Activated CD4-positive, alpha-beta T cell treated with anti-CD3 and anti-CD28 coated beads for 4 hours (primary cell): ENCODE measurements around the gene GPX4.

Source experiments
- DNase-seq, 2 donors: peaks; one replicate each; pipeline ENCODE4 v3.0.0-alpha.2; 2020

GPX4 gene

DNA sequence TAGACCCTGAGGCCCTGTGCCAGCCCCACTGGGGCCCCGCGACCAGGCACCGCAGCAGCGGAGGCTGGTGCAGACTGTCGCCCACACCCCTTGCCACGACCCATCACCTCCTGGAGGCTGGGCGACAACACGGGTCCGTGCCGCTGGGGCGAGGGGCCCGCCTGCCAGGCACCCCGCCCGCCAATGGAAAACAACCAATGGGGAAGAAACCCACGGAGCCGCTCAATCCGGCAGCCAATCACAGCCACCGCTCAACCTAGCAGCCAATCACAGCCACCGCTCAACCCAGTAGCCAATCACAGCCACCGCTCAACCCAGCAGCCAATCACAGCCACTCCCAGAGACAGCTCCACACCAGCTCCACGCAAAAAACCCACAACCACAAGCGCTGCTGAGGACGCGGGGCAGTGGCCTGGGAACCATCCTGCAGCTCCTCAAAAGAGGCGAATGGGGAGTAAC lies 29.7 kb downstream of the GPX4 start:
- DNase-seq, result peak; percentile 78 to 85

DNA sequence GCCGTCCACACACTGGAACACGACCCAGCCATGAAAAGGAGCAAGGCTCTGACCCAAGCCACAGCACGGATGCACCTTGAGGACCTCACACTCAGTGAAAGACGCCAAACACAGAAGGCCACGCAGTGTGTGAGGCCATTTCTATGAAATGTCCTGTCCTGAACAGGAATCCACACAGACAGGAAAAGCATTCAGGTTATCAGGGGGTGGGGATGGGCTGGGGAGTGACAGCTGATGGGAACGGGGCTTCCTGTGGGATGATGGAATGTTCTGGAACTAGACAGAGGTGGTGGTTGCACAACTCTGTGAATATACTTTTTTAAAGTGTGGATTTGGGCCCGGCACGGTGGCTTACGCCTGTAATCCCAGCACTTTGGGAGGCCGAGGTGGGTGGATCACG lies 30.6 kb downstream of the GPX4 start:
- DNase-seq, result no peak

DNA sequence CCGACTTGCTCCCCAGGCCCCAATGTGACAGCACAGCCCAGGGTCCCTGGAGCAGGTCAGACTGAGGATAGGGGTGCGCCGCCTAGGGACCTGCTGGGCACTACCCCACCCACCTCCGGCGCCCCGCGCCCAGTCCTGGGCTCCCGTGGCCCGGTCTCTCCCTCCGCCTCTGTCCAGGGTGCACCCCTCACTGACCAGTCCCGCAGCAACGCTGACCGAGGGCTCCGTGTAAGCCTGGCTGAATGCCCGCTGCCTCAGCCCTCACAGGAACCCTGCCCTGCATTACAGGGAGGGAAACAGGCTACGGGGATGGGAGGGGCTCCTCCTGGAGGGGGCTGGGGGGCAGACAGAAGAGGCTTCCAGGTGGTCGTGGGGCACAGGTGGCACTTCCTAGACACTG lies 31.7 kb downstream of the GPX4 start:
- no peak for DNase-seq

- DNase-seq, result no peak
Measured at GRCh38 chr19:1136201-1136600, 32.4 kb downstream of the GPX4 start.

DNA sequence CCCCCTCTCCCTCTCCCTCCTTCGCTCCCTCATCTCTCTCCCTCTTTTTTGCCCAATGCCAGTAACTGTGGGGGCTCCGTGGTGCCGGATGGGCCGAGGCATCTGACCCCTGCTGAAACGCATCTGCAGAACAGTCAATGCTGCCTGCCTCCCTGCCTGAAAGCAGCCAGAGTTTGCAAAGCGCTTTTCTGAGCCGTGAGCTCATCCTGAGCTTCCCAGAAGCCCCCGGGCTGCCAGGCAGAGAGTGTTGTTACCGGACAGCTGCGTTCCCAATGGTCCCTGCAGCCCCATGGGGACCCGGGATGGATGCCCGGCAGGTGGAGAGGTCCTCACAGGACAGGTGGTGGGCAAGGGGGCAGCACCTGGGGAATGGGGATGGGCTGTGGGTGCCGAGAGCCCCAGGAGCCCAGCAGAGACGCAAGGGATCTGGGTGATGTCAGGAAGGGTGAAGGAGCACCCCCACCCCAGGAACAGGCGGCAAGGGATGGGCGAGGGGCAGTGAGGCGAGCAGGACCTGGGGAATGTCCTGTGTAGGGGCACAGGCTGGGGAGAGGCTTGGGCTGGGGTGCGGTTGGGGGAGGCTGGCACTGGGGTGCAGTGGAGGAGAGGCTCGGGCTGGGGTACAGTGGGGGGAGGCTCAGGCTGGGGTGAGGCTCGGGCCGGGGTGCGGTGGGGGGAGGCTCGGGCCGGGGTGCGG lies 33.0 kb downstream of the GPX4 start:
- DNase-seq, result no peak

GRCh38 chr19:1138121-1138520 lies 34.3 kb downstream of the GPX4 start:
- no peak for DNase-seq

GRCh38 chr19:1139126-1139525 lies 35.3 kb downstream of the GPX4 start:
- no peak for DNase-seq

- DNase-seq, result no peak
Measured at GRCh38 chr19:1140272-1141027, 36.7 kb downstream of the GPX4 start.

GRCh38 chr19:1141944-1142343 lies 38.1 kb downstream of the GPX4 start:
- DNase-seq, result no peak

GRCh38 chr19:1143828-1144399 lies 40.1 kb downstream of the GPX4 start:
- DNase-seq, result no peak

- no peak for DNase-seq
Measured at GRCh38 chr19:1144741-1145140, 40.9 kb downstream of the GPX4 start.

DNA sequence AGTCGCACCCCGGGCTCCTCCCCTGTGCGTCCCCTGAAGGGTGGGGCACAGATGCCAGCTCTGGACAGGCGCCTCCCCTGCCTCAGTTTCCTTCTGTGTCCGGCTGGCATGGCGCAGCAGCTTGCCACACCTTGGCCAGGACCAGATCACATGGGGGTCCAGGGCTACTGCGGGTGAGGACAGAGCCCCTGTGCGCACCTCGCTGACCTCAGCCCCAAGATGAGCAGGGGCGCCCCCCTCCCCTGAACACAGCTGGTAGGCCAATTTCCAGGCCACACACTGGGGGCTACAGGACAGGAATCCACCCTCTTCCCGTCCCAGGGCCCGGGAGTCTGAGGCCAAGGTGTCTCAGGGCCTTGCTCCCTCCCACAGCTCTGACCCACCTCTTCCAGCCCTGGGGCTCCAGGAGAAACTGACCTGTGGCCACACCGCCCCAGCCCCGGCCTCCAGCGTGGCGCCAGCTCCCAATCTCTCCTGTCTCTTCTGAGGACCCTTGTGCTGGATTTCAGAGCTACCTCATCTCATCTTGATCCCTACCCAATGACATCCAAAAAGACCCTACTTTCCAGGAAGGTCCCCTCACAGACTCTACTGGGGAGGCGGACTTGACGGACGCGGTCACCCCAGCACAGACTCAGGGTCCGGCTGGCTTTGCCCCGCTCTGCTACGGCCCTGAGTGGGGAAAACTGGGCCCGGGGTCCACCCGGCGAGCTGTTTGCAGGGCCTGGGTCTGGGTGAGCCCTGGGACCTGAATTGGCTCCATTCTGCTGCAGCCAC lies 42.0 kb downstream of the GPX4 start:
- no peak for DNase-seq

DNA sequence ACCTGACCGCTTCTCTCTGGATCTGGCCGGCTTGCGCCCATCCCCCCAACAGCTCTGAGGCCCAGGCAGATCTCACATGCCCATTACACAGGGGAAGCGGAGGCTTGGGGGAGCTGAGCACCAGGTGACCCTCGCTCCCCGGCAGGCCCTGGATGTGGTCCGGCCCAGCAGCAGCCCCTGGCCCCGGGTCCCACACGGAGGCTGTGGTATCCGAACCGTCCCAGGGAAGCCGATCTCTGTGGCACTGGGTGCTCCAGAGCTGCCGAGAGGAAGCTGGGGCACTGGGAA lies 42.6 kb downstream of the GPX4 start:
- DNase-seq, result no peak

DNA sequence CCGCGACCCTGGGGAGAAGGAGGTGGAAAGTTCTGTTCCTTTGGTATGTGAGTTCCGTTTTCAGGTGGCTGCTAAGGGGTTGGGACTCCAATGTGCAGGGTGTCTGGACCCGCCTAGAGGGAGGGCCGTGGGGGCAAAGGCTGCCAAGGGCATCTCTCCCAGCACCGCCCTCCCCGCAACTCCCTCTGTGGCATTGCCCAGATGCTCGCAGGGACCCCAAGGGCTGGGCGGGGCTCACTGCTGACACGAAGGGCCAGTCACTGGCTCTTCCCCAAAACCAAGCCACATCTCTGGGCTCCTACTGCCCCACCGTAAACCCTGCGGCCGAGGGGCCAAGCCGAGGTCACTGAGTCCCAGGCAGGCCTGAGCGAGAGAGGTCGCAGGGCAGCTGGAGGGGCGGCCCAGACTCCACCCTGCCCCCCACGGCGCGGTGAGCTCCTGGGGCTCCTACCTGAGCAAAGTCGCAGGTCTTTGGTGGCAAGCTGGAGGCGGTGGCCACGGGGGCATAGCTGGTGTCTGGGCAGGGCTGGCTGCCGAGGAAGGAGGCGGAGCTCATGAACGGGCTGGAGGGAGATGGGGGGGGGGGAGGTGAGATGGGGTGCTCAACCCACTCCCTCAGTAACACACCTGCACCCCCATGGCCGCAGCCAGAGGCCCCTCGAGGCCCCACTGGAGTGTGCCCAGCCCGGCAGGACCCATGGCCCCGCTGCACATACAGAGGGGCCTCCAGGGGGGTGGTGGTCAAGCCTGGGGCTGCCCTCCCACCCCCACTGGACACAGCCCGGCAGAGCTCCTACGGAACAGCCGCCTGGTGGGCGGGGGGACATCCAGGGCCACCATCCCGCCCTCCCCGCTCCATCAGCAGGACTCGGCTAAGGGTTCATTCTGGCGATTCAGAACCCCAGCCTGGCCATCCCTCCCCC lies 43.3 kb downstream of the GPX4 start:
- no peak for DNase-seq

DNA sequence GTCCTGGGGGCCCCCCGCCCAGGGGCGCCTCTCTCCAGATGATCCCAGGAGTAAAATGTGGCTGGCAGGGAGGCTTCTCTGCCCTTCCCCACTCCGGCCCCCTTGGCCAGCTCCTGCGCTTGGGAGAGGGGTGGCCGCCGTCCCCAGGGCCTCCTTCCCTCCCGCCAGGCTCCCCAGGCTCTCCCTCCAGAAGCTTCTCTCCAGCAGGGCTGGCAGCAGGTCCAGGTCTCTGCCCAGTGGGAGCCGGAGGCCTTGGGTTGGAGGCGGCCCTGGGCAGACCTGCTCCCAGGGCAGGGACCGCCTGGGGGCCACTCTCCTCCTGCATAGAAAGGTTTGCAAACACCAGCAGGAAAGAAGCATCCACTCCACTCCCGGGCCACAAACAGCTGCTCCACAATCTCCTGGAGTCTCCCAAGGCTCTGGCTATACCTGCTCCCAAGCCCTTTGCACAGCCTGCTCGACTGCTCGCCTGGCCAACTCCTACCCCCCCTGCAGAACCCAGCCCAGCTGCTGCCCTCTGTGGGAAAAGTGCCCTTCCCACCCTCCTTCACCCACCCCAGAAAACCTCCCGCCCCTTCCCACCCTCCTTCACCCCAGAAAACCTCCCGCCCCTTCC lies 44.2 kb downstream of the GPX4 start:
- no peak for DNase-seq

DNA sequence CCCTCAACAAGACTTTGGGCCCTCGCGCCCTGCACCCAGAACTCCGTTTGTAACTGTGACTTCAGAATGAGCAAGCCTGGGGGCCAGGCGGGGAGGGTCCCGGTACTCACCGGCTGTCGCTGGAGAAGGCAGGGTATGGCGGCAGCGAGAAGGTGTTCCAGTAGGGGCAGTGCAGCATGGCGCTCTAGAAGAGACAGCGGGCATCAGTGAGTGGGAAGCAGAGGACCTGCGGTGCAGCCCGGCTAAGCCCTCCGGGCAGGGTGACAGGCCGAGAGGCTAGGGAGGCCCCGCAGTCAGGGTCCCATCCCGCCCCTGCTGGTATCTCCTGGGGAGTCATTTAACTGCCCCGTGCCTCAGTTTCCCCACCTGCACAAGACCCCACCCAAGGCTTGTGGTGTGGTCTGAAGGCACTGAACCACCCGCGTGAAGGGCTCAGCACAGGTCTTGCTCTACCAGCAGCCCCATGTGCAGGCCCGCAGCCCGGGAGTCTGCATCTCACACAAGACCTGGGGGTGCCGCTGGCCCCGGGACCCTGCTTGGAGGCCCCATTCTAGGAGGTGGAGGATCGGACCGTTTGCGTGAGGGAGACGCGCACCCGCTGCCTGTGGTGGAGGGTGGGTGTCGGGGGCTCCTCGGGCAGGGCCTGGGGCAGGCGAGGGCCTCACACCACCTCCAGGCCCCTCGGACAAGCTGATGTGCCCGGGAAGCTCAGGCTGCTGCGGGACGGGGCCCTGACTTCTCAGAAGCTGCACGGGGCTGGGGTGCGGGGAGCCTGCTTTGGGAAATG lies 45.7 kb downstream of the GPX4 start:
- DNase-seq, result no peak

DNA sequence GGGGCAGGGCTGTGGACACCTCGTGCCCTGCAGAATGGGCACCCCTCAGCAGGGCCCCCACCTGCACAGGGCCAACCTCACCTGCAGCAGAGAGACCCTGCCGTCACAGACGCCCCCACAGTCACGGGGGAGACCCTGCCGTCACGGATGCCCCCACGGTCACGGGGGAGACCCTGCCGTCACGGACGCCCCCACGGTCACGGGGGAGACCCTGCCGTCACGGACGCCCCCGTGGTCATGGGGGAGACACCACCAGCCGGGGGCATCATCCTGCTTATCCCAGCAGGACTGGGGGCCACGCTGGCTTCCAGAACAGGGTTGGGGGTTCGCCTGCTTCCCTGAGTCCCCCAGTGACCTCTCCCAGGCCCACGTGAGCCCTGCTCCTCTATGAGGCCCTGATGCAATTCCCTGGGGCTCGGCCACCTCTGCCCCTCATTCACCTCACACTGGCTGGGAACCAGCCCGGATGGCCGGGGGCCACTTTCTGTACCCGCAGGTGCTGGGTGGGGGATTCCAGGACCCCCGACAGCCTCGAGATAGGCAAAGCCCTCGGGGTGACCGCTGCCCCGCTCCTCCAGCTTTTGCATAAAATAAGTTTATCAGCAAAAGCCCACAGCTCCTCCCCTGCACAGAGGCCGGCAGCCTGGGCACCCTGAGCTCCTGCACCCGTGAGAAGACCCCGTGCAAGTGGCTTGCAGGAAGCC lies 46.7 kb downstream of the GPX4 start:
- no peak for DNase-seq

DNA sequence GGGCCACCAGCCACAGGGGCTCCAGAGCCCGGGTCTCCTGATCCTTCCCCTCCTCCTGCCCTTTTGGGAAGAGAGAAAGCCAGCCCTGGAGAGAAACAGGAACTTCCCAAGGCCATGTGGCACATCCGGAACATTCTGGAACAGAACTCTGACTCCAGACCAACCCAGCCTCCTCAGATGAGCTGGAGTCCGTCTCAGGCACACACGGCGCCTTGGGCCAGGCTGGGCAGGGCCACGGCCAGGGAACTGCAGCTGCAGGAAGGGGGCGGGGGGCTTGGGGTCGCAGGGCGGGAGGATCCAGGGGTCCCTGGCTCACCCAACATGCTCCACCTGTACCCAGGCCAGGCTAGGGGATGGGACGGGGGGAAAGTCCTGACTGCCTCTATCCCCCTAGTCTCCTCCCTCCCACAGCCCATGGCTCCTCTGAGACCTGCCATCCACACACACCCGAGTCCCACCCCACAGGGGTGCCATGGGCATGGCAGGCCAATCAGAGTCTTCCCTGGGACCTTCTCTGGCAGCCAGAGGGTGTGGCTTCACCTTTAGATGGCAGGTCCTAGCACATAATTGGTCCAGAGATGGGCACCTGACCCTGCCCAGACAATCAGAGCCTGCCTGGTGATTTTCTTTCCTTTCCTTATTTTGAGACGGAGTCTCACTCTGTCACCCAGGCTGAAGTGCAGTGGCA lies 47.4 kb downstream of the GPX4 start:
- DNase-seq, result no peak

GRCh38 chr19:1151917-1152587 lies 48.3 kb downstream of the GPX4 start:
- no peak for DNase-seq
